ENCODE results near the gene UNC5B.

UNC5B gene

DNA sequence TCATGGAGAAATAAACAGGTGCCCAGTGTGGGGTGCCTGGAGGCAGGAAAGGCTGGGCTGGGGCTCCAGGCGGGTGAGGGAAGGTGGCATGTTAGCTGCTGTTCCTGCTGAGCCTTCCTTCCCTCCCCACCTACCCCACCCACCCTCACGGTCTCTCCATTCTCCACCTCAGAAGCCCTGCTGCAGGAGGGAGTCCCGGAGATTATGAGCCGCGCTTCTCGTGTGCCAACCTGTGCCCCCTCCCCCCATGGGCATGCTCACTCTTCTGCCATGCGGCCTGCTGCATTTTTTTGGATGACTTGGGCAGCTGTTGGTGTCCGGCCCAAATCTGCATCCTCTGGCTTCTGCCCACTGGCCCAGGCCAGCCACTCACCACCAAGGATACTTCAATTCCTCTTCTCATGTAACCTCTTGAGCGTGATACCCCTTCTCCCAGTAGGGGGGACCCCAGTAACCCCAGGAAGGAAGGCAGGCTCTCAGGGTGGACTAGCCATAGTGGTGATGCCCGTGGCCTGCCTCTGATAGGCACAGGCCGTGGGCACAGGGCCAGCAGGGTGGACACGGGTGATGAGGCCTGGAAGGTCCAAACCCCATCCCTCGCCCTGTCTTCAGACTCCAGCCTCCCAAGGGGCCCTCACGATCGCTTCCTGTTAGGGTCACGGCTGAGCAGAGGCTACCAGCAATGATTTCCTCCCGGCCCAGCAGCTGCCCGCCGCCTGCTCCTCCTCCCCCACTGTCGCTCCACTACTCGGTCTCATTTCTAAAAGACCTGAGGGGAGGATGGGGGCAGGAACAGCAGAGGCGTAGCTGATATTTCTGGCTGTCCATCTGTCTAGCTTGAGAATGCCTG, 27.8 kb downstream of the UNC5B start:
- DNase-seq, result peak; percentile 67

DNA sequence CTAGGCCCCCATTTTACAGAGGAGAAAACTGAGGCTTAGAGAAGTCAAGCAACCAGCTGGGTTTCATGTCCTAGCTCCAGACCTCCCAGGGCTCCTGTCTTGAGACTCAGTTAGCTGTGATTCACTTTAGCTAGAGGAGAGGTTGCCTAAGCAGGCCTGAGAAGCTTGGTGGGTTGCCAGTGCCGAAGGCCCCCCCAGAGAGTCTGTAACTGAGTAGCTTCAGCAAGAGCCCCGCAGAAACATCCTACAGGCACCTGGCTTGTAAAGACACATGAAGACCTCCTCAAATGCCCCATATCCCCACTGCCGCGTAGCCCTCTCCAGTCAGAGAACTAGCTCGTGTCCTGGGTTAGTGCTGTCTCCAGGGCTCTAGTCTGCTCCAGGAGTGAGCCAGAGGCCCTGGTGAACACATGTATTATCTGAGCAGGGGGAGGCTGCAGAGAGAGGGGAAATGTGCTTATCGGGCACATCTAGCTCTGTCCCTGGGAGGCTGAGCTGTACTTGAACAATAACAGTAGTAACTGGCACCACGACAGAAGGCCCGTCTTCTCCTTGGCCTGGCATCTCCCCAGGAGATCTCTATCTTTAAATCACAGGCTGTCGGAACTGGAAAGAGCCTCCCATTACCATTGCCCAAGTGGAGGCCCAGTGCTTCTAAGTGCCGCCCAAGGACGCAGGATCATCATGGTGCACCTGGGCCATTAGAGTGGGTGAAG, 28.9 kb downstream of the UNC5B start:
- no peak for DNase-seq

DNA sequence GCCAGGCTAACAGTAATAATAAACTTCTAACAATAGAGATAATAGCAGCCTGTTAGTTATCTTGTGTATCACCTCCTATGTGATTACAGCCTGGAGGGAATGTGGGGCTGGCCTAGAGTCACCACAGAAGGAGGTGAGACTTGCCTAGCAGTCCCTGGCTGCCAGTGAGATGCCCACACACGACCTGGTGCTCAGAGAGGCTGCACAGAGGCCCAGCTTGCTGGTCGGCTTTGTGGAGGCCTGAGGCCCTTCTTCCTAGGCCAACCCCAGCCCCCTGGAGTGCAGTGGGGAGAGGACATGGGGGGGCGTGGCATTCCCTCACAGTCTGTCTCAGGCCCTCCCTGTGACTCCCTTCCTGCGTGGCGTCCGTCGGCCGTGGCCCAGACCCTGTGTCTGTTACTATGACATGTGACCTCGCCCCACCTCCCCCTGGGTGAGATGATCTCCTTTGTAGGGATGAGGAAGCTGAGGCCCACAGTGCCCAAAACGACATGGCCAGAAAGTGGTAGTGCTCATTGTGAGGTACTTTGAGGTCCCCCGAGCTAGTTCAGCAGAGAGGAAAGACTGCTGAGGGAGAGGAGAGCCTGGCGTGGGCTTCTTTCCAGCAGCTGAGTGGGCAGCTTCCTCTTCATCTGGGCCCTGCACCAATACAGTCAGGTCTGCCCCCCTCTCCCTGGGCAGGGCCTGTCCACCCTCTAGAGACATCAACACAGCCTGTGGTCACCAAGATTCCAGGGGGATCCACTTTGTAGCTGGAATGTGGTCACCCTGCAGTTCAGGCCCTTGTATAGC, 29.7 kb downstream of the UNC5B start:
- DNase-seq, result peak; percentile 69

DNA sequence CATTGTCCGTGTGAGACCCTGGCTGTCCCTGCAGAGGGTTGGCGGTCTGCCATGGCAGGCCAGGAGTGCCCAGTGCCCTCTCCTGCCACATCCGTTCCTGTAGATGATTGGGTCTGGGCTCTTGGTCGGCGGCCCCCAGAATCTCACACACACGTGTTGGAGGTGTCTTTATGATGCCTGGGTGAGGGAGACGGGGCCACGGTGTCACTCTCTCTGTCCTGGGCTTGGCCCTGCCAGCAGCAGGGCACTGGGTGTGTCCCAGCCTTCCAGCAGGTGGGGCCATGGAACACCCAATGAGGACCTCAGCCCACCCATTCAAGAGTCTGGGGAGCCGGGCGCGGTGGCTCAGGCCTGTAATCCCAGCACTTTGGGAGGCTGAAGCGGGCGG, 30.2 kb downstream of the UNC5B start:
- DNase-seq, result no peak

DNA sequence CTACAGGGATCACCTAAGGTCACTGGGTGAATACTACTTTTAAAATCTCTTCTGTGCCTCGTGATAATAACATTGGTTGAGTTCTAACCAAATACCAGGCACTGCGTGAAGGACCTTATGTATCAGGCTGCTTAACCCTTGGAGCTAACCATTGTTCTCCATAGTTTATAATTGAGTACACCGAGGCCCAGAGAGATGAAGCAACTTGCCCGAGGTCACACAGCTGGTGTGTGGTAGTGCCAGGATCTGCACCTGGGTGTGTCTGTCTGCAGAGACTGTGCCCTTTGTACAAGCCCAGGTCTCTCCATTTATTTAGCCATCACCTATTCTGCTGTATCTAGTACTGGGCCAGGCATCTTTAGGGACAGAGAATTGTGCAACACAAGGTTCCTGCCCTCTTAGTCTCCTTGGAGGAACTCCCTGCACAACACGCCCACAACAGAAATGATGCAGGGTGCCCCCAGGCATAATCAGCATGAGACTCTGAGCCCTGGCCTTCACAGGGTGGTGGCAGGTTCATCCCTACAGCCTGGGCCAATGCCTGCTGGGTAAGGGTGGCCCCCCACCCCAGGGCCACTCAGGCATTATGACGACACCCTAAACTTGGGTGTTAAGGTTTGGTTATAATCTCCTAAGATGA, 31.5 kb downstream of the UNC5B start:
- DNase-seq, result no peak

DNA sequence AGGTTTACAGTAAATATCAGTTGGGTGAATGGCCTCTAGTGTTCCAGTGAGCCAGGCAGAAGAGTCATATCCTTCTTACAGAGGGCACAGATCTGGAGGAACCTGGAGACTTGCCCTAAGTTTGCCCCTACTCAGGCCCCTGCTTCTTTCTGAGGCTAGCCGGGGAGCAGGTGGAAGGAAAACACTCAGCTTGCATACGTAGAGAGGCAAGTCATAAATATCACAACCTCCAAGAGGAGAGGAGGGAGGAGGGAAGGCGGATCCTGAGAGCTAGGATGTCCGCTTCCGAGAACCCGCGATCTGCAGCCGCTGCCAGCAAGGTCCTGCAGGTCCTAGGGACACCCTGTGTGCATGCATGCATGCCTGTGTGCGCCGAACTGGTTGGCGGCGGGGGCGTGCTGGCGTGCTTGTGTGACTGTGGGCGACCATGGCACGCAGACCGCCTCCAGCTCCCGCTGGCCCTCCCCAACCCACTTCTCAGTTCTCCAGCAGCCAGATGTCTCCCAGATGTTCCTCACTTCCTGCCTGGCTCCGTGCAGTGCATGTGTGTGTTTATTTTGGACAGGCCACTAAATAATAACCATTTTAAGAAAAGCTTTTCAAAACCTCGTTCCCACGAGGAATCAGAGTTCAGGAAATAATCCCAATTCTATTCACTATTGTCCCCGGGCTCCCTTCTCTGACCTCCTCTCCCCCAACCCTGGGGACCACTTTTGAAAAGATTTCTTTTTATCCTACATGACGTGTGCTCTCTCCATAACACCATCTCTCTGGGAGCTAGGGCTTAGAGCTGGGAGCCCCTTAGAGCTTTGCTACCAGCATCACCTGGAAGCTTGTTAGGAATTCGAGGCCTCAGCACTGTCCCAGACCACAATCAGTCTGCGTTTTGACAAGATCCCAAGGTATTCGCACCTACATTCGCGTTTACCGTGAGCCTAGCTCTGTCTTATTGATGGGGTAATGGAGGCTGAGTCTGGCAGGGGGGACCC, 32.4 kb downstream of the UNC5B start:
- DNase-seq, result peak; percentile 92

DNA sequence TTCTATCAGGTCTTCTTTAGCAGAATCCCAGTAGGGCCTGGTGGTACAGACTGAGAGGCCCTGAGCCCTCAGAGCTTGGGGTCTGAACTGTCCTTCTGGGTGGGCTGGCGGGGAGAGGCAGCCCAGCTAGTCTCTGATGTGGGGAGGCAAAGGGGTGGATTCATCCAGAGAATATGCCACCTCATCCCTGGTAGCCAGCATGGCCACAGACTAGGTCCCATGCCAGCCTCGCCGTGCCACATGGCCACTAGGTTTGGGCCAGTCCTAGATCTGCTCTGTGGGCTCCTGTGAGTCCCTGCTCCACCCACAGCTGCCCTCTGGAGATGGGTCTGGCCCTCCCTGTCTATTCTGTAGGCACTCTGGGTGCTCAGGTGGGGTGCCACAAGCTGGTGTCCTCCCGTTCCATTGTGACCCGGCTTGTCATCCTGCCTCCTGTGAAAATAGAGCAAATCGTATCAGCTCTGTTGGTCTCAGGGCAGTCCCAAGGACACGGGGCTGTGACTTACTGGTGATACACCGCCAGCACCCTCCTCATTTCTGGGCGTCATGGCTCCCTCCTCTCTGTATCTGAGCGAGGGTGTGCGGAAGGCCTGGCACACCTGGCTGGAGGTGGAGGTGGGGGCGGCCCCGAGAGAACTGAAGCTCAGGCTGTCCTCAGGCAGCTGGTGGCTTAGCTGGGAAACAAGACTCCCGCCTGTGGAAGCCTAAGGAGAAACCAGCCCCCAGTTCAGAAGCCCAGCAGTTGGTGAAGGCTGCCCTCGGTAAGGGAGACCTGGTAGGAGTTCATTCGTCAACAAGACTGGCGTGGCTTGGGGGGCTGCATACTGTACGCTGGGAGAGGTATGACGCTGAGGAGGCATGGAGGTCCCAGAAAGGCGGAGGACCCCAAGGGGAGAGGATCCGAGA, 33.3 kb downstream of the UNC5B start:
- no peak for DNase-seq

DNA sequence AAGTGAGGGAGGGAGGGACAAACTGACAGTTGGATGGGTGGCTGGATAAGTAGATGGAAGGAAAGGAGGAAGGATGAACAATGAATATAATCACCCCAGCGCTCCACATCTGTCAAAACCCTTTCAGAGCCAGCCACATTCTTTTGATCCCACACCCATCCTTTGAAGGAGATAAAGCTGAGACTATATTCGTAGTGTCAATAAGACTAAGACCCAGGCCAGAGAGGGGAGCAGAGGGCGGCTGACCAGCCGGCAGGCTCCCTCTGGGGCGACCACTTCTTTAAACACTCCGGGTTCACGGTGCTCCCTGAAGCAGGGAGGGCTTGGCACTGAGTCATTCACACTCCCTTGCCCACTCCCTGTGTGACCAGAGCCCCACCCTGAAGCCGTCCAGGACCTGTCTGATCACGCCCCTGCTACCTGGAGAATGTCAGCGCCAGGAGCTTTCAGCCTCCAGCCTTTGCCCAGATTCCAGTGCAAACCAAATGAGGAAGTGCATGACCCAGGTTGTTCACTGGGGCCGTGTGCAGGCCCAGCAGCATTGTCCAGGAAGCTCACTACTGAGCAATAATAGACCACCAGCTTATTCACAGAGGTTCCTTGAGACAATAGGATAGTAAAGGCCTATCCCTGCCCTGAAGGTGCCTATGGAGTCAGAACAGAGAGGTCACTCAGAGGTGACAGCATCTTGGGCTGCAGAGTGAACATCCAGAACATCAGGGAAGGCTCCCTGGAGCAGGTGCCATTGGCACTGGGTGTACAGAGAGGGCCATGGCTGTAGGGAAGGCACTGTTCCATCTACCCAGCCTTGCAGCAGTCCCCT, 34.4 kb downstream of the UNC5B start:
- no peak for DNase-seq

DNA sequence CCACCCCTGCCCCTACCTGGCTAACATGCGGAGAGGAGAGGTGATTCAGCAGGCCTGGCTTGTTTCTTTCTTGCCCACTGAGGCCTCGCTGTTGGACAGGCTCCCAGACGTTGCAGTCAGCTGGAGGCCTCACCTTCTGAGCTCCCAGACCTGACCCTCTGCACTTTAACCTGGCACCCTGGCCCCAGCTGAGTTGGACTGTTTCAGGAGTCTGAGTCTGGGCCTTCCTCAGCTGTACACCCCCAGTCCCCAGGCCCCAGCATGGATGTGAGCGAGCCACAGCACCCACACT, 35.0 kb downstream of the UNC5B start:
- DNase-seq, result no peak

DNA sequence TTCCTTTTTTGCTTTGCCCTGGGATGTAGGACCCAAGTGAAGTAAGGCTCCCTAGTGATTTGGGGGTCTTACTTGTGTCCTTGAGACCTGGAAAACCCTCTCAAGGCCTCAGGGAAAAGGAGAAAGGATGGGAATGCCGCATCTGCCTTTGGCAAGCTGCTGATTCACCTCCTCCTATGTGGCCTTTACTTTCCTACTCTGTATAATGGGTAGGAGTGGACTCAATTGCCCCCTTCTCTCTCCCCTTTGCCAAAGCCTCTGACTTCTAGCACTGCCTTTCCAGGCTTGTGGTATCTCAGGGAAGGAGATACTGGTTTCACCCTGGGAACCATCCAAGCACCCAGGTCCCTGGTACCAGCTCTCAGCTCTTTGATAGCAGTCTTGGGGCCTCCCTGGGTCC, 35.4 kb downstream of the UNC5B start:
- no peak for DNase-seq

DNA sequence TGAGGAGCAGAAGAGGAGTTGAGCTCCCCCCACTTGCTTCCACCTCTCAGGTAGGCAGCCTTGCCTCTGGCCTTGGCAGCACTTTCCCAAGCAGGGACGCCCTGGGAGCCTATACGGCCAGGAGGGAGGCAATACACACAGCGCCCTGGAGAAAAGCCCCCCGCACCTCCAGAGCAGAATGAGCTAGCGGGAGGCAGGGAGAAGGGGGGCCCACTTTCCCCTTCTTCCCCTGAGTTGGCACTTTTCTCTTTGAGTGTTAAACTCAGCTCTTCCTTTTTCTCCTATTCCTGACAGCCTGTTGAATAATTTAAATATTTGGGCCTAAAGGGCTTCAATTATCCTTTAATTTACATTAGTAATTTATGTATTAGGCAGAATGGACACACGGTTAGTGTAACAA, 35.8 kb downstream of the UNC5B start:
- DNase-seq, result no peak

DNA sequence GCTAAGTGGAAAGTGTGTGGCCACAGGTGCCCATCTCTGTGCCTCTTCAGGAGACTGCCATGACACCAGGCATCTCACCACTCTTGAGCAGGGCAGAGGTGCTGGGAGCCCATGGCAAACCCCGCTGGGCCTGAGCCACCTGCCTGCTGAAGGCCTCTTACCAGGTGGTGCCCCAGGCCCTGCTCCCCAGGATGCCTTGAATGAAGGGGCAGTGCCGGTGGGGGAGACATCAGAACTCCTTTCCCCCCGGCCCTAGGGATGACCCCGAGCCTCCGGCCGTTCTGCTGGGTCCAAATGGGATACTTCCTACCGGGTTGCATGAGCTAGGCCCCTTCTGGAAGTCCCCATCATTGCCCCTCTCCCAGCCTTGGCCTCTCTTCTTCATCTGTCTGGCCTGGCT, 37.6 kb downstream of the UNC5B start:
- no peak for DNase-seq

DNA sequence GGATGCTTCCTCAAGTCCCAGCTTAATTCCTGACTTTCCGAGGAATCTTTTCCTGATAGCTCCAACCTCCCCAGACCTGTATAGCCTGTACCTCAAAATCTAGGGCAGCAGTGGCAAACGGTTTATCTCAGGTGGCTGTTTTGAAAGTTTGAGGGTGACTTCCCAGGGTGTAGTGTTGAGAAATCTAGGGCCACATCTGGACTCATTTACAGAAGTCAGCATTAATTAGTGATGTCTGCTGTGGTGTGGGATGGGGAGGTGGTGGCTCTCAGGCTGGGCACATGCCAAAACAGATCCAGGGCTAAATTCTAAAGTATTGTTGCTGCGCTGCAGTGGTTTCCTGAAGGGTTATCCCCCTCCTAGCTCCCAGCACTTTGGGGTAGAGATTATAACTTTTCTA, 38.0 kb downstream of the UNC5B start:
- no peak for DNase-seq

DNA sequence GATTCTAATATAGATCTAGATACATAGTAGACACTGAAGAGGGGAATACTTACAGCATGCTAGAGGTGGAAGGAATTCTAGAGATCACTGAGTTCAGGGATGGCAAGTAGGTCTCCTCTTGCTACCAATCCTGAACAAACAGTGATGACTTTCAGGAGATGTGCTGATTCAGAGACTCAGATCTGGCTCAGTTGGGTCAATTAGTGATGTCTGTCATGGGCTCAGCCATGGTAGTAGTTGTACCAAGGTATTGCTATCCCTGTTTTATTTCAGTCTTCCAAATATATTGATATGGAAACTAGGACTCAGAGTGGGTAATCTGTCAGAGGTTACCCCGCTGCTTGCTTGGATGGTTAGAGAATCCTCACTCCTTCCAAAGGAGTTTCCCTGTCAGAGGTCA, 38.5 kb downstream of the UNC5B start:
- DNase-seq, result no peak

DNA sequence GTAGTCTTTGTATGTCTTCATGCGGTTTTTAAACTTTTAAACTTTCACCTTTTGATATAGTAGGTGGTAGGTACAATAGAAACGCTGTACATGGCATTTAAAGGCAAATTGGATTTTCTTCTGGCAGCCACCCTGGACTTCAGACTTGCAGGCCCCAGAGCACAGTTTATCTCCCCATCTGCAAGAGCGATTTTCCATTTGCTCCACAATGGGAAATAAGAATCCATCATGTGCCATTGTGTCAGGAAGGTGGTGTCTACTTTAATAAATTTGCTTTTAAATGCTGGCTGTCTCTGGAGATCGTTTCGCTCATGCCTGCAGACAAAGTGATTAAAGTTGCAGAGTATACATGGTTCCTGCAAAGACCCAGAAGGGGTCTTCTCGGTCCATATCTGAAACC, 38.9 kb downstream of the UNC5B start:
- no peak for DNase-seq

DNA sequence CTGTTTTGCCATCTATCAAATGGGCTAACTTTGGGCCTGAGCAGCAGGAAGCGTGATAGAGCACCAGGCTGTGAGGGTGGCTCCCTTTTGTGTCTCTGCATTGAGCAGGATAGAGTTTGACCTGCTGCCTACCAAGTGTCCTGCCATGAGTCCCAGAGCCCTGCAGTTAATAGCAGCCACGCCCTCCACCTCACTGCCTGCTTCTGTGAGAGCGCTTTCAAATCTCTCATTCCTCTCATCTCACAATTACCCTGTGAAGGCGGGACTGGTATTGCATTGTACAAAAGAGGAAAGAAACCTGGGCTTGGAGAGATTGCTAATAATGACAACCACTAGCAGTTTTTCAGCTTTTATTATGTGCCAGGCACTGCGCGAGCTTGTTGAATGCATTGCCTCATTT, 39.9 kb downstream of the UNC5B start:
- DNase-seq, result no peak

DNA sequence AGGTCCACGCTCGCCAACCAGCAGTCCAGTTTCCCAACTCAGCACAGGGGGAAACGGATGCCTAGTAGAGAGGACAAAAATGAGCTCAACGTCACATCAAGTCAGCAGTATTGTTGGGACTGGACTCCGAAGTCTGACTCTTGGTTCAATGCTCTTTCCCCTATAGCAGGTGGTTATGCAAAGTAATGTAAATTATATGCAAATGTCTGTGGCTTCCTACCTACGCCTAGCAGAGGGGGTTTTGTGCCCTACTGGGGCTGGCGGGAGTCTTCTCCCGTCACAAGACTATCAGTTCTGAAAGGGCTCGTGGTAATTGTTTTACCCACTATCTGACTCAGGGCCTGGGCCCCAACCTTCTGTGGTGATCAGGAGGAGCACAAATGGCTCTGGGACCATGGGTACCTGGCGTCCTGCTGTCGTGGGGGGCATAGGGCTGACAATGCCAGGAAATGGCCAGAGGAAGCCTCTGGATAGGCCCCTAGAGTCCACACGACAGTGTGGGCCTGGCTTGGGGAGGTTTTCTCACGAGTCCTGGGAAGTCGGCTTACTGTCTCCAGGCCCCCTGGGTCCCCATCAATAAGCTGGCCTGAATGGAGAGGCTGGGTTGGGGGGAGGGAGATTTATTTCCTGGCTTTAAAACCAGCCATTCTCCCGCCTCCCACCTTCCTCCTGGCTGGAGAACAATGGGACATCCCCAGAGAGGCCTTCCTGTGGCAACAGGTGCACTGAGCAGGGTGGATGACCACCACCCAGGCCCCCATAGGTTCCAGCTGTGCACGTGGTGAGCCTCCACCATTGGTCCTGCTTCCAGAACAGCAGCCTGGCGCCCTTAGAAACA, 41.8 kb downstream of the UNC5B start:
- no peak for DNase-seq

DNA sequence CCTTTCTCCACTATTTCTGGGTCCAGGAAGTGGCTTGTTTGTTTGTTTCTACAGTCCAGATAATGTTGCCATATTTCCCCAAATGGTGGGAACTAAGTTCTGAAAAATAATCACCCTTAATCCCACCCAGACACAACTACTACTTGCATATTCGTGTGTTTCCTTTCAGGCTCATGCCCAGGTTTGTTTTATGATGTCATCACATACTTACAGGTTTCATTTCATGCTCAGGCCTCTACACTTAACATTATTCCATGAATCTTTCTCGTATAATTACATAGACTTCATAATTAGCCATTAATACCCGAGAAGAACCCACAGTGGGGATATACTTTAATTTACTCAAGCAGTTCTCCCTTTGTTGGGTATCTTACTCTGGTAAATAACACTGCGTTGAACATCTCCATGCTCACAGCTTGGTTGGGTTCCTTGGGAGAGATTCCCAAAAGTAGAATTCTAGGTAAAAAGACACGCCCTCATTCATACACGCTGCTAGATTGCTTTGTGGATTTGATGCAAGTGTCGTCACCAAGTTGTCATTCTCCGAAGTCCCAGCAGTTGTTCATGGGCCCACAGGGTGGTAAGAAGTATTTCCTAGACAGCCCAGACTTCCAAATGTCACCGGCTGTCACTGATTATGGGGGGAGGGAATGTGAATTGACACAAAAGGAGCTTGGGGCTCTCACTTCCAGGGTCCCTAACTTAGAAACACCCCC, 42.6 kb downstream of the UNC5B start:
- DNase-seq, result no peak

DNA sequence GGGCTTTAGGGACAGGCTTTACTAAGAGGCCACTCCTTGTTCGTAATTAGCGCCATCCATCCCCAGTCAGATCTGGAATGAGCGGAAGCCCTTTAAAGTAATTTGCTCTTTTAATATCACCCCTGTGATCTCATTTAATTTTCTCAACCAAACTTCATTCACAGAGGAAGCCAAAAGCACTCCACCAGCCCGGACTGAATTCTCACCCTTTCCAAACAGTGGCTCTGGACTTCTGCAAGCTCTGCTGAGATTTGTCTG, 43.1 kb downstream of the UNC5B start:
- DNase-seq, result no peak
